ENCODE results near the gene SRSF8. TPM values are rescaled to one million over a fixed set of nuclear protein-coding genes. Genes with fewer than 3 reads are reported as not detected.

The SRSF8 gene
- total RNA-seq, 4 donors from 2014 or later, result 20.1 to 37.4 (median 22.2) TPM

- Histone ChIP-seq H3K4me3 (no peak overlapping the region), H3K9me3 (no peaks in the 10 kb centered on the region), H3K27me3 (peaks cover 0 to 38% (median 0%) of the 10 kb centered on the region in 4 donors), H3K27ac (no peak overlapping the region), H3K36me3 (no peaks in the 10 kb centered on the region), H3K4me1 (no peaks in the 10 kb centered on the region)
- WGBS, 2 donors, result 92 to 94% methylated on average over 8 to 10 of the region's 22 CpGs
- TF ChIP-seq, protein P1, sequence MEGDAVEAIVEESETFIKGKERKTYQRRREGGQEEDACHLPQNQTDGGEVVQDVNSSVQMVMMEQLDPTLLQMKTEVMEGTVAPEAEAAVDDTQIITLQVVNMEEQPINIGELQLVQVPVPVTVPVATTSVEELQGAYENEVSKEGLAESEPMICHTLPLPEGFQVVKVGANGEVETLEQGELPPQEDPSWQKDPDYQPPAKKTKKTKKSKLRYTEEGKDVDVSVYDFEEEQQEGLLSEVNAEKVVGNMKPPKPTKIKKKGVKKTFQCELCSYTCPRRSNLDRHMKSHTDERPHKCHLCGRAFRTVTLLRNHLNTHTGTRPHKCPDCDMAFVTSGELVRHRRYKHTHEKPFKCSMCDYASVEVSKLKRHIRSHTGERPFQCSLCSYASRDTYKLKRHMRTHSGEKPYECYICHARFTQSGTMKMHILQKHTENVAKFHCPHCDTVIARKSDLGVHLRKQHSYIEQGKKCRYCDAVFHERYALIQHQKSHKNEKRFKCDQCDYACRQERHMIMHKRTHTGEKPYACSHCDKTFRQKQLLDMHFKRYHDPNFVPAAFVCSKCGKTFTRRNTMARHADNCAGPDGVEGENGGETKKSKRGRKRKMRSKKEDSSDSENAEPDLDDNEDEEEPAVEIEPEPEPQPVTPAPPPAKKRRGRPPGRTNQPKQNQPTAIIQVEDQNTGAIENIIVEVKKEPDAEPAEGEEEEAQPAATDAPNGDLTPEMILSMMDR (IDR thresholded peaks at IDR 0.05), result no peak
- TF ChIP-seq POLR2A (IDR thresholded peaks at IDR 0.05), result no peak
- no peak for DNase-seq
- intact Hi-C loops (cut with DNase I), result no loop called here
Measured at GRCh38 chr11:95050595-95051202, 16.0 kb upstream of the SRSF8 start.

GRCh38 chr11:95054356-95054755 is 12.4 kb upstream of the SRSF8 start:
- Histone ChIP-seq H3K27ac (no peak overlapping the region), H3K4me3 (no peak overlapping the region), H3K27me3 (peaks cover 0 to 39% (median 0%) of the 10 kb centered on the region in 4 donors), H3K4me1 (no peaks in the 10 kb centered on the region), H3K36me3 (no peaks in the 10 kb centered on the region), H3K9me3 (no peaks in the 10 kb centered on the region)
- no peak for TF ChIP-seq POLR2A (IDR thresholded peaks at IDR 0.05)
- TF ChIP-seq, protein P1 (IDR thresholded peaks at IDR 0.05), result no peak
- intact Hi-C loops (cut with DNase I), result no loop called here
- 77 to 88% methylated on average over 2 of the region's 2 CpGs for WGBS, 2 donors
- DNase-seq, result no peak

DNA sequence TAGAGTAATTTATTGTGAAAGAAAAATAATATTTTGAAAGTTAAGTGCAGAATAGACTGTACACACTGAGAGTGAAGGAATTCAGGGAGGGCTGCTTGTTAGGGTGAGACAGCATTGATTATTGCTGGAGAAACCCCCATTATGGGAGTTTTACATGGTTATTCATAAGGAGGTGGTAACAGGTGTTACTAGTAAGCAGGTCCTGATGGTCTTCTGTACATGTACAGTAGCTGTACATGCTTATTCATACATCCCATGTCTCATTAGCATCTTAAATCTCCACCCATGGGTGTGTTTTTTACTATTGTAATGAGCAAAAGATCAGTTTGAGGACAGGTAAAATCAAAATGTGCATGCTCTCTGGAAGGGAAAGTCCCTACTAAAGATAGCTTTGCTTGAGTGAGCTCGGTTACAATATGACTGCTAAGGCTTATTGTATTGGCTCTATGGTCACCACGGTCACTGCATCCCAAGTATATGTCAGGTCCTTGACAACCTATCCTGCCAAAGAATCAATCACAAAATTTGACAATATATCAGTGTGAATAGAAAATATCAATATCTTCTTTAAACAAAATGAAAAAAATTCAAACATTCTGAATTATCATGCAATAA is 11.3 kb upstream of the SRSF8 start:
- H3K4me1 ChIP-seq, result no peaks in the 10 kb centered on the region
- no peaks in the 10 kb centered on the region for H3K9me3 ChIP-seq
- DNase-seq, result no peak
- no peak overlapping the region for H3K4me3 ChIP-seq
- no peaks in the 10 kb centered on the region for H3K36me3 ChIP-seq
- H3K27me3 ChIP-seq, result peaks cover 0 to 33% (median 0%) of the 10 kb centered on the region in 4 donors
- no peak overlapping the region for H3K27ac ChIP-seq
- no peak for TF ChIP-seq POLR2A (IDR thresholded peaks at IDR 0.05)
- TF ChIP-seq, protein P1 (IDR thresholded peaks at IDR 0.05), result no peak
- intact Hi-C loops (cut with DNase I), result no loop called here
- 33 to 36% methylated on average over 2 of the region's 2 CpGs for WGBS, 2 donors

DNA sequence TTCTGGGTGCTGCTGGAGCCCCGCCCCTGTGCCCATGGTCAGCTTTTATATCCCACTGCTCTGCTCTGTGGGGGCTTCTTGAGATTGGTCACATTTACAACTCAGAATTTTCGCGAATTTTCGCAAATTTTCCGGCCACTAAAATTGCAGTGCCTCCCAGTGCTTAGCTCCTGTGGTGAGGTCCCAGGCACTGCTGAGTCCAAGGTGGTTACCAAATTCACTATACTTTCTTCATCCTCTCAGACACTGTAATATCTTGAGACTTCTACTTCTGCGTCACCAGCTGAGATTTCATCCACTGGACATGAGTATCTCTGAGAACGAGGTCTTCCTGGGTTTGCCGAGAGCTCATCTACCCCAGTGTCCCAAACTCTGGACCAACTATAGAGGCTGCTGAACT is 8.8 kb upstream of the SRSF8 start:
- Histone ChIP-seq H3K4me1 (no peaks in the 10 kb centered on the region), H3K9me3 (no peaks in the 10 kb centered on the region), H3K36me3 (no peaks in the 10 kb centered on the region), H3K4me3 (no peak overlapping the region), H3K27me3 (peaks cover 0 to 22% (median 0%) of the 10 kb centered on the region in 4 donors), H3K27ac (no peak overlapping the region)
- intact Hi-C loops (cut with DNase I), result no loop called here
- TF ChIP-seq, protein P1 (IDR thresholded peaks at IDR 0.05), result no peak
- TF ChIP-seq POLR2A (IDR thresholded peaks at IDR 0.05), result no peak
- no peak for DNase-seq
- WGBS, 2 donors, result 89 to 95% methylated on average over 7 to 8 of the region's 8 CpGs

GRCh38 chr11:95058621-95059020 is 8.1 kb upstream of the SRSF8 start:
- H3K27me3 ChIP-seq, result peaks cover 0 to 19% (median 0%) of the 10 kb centered on the region in 4 donors
- DNase-seq, result no peak
- intact Hi-C loops (cut with DNase I), result no loop called here
- no peak overlapping the region for H3K27ac ChIP-seq
- no peaks in the 10 kb centered on the region for H3K36me3 ChIP-seq
- 100% methylated on average over 1 of the region's 1 CpG for WGBS, 2 donors
- no peak overlapping the region for H3K4me3 ChIP-seq
- no peaks in the 10 kb centered on the region for H3K9me3 ChIP-seq
- H3K4me1 ChIP-seq, result no peaks in the 10 kb centered on the region
- TF ChIP-seq POLR2A (IDR thresholded peaks at IDR 0.05), result no peak
- TF ChIP-seq, protein P1 (IDR thresholded peaks at IDR 0.05), result no peak
